HG02623 (cell line): ENCODE data around the gene PLB1.
"Not testable (repeated sequence)": the region's sequence is repeated elsewhere in the genome, so short reads cannot be mapped to it uniquely, and the experiment has no call there.

Experiments
- ATAC-seq: cut with Tn5 transposase; IDR thresholded peaks from one replicate; pipeline ENCODE4 v1.9.1; 2021; ENCODE audit warnings: moderate library complexity; ENCODE audit not compliant: unreplicated experiment

PLB1 gene

DNA sequence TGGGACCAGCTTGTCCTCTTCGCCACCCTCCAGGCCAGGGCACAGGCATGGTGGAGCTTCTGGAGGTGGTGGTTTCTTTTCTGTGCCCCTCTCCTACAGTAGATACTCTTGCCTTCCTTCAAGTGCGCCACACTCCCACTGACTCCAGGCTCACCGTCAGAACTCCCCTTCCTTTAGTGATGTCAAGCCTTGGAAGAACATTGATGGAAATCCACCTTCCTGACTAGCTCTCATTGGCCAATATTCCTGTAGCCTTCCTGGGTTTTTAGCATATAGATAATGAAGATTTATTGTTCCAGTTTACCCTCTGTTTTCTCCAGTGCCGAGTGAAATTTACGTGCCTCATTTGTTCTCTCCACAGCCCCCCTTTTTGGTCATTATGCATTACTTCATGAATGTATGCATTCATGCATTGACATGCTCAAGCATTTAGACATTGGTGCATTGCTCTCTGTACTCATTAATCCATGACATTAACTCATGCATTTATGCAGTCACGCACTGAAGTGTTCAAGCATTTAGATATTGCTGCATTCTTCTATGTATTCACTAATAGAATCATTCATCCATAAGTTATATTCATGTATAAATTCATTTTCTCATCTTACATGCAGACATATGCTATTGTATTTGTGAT, 37.3 kb downstream of the PLB1 start:
- no peak for ATAC-seq

DNA sequence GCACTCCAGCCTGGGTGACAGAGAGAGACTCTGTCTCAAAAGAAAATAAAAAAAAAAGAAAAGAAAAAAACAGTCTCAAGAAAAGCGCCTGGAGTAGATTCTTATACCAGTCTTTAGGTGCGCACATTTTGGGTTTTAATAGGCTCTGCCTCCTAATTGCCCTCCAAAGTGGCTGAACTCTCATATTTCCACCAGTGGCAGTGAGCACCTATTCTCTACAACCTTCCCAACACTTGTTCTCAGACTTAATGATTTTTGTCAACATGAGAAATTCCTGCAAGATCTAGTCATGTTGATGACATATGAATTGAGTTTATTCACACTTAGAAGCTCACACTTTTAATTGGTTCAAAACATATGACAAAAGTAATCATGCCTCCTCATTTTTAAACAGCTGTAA, 39.0 kb downstream of the PLB1 start:
- ATAC-seq, result no peak

DNA sequence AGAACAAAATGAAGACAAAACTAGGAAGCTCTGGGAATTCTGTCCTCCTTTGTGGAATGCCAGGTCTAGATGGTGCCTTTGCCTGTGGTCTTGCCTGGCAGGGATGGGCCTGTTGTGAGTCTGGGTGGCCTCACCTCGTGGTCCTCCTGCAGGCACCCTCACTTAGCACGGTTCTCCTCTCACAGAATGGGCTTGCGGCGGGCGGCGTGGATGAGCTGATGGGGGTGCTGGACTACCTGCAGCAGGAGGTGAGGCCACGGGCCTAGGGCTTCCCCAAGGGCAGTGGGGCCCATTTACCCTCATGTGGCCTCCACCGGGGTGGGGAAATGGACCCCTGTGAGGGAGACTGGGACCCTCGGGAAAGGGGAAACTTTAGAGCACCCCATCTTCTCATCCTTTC, 42.3 kb downstream of the PLB1 start:
- no peak for ATAC-seq

DNA sequence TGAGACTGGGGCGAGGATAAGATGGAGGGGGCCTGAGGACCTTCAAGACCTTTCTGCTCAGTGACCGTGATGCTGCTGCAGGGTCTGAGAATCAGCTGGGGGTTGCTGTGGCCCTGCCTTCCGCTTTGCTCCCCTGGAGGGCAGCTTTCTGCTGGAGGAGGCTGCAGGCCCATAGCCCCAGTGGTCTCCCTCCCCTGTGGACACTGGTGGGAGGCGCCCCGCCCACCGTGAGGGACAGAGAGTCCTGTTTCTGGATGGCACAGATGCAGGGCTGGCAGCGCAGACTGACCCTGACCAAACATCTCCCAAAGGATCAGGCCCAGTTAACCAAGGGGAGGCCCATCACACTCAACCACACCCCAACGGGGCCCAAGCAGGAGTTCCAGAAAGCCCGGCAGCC, 42.8 kb downstream of the PLB1 start:
- ATAC-seq, result no peak

DNA sequence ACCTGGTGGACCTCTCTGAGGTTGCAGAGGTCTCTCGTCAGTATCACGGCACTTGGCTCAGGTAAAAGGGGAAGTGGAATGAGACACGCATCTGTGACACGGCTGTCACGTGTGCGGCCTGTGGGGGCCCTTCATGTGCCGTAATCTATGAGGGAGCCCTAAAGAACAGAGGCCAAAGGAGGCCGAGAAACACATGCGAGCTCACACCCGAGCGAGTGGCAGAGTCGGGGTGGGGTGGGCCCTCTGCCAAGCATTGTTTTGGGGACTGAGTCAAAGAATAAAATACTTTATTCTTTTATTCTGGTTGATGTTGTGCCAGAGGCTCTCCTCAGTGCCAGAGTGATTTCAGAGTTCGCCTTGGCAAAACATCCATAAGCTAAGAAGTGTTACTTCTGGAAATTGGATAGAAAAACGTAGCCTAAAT, 43.3 kb downstream of the PLB1 start:
- no peak for ATAC-seq

DNA sequence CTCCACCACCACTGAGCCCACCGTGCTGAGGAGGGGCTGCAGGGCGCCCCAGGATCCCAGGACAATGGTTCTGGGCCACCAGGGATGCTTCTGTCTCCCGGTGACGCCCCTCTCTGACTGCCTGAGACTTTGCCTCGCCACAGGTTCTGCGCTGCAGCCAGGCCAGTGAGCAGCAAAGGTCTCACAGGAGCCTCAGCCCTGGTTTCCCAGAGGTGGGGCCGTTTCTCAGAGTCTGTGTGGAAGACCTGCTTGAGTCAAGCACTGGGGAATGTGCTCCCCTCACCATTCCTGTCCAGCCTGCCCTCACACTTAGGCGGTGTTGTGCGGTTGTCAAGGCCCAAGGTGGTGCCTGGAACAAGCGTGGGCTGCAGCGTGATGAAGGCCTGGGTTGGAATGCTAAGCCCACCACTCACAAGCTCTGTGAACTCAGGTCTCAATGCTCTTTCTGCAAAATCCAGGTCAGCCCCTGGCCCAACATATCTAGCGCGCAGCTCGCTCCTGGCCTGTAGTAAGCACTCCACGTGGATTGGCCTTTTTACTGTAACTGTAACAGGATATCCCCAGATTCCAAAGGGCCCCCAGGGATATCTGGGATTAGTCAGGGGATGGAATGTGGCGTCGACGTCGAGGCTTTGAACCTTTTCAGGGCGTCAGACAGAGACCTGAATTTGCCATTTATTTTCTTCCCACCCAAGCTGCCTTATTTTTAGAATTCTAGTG, 47.6 kb downstream of the PLB1 start:
- ATAC-seq, result no peak

DNA sequence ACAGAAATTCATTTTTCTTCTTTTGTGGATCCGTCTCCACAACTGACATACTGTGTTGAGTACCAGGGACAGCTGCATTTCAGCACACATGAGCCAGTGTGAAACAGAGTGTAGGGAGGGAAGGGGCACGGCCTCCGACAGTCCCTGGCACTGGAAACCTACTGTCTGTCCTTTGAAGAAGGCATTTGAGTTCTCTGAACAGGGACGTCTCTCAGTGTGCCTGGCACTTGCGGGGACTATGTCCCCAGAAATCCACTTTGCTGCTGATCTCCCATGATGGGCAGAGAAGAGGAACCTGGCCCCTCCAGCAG, 48.1 kb downstream of the PLB1 start:
- ATAC-seq, result no peak

DNA sequence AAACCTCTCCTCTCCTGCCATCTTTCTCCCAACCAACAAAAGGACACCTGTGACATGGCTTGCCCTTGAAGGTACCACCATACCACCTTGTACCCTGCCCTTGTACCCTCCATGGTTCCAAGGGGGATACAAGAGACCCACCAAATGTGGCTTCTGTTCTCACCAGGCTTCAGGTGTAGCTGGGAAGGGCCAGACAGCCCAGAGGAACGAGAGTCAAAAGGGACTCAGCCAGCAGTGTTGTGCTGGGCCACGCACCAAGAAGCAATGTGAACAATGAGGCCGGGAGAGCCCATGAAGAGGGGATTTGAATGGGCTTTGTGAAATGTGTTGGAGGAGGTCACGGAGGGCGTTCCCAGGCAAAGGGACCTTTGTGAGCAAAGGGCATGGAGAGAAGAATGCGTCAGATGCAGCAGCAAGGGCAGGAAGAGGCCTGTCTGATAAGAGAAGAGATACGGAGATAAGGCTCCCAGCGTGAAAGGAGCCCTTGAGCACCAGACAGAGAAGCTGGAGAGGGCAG, 48.6 kb downstream of the PLB1 start:
- ATAC-seq, result no peak

DNA sequence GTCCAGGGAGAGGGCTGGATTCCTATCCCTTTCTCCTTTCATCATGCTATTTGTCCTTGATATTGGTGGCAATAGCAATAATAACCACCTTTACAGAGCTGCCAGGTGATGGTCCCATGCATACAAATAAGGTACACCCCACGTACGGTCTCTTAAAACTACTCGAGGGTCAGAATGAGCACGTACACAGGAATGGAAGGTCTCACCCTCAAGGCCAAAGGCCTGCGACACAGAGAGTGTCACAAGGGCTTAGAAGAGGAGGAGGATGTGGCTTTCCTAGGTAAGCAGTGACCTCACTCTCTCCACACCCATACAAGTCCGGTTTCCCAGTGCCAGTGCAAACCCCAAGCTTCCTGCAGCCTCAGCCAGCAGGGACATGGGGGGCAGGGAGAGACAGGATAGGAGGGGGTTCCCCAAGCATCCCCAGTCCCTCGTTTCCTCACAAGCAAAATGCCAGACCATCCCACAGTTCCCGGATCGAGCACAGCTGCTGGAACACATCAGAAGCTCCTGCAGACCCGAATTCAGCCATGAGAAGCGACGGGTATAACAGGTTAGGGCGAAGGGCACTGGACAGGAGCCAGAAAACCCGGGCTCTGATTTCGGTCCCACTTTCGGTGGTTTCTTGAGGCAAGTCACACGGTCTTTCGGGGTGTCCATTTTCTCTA, 49.2 kb downstream of the PLB1 start:
- ATAC-seq, result no peak

DNA sequence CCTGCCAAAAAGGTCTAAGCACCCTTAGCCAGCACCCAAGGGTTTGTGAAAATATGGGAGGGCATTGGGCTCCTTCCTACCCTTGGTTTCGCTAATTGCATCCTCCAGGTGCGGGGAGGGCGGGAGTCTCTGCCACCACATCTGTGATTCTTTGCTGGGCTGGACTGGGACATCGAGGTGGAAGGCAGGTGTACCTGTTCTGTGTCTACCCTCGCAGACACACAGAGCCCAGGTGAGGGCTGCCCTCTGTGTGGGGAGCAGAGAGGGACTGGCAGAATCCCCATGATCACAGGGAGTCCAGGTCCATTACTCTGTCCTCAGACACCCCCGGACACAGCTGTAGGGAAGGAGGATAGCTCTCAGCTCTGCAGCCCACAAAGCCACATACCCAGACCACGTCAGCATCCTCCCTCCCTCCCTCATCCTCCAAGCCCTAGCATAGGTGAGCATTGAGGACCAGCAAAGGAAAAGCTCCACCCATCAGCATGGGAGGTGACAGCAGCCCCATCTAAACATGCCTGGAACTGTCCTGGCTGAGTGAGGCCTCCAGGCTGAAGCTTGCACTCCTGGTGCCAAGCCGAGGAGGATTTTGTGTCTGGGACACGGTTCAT, 49.8 kb downstream of the PLB1 start:
- no peak for ATAC-seq

DNA sequence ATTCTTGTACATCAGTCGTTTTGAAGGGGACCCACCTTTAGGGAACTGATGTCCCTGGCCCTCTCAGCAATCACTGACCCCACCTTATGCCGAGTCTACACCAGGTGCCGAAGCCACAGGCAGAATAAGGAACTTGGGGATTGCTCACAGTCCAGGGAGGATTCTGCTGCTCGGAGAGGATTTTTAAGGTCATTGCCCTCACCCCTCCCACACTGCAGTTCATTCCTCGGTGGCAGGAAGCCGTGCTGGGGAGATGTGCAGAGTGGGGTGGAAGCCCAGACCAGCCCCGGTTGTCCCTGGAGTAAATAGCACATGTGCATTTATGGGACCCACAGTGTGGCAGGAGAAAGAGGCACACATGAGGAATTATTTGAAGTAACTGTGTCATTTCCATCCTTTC, 50.4 kb downstream of the PLB1 start:
- no peak for ATAC-seq

DNA sequence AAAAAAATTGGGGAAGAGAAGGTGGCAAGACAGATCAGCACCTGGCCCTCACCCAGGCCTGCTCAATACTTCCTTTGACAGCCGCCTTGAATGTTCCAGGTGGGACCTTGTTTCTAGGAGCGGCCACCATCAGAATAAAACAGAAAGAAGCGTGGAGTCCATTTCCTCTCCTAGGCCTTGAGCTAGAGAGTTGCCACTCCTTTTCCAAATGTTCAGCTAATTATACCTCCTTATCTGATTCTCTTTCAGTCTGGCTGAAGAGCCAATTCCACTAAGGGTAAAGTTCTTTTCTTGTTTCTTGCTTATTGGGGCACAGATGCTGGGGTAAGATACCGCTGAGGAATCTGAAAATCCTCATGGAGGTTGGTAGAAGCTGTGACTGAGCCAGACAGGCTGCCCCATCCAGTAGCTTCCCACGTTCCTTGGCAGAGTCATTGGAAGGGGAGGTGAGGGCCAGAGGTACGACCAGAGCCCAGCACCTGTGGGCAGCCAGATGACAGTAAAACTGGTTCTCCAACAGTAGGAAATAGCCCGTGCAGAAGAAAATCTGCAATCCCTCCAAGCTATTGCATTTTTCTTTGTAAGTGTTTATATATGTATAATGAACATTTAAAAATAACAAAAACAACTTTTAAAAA, 51.5 kb downstream of the PLB1 start:
- ATAC-seq, result no peak

DNA sequence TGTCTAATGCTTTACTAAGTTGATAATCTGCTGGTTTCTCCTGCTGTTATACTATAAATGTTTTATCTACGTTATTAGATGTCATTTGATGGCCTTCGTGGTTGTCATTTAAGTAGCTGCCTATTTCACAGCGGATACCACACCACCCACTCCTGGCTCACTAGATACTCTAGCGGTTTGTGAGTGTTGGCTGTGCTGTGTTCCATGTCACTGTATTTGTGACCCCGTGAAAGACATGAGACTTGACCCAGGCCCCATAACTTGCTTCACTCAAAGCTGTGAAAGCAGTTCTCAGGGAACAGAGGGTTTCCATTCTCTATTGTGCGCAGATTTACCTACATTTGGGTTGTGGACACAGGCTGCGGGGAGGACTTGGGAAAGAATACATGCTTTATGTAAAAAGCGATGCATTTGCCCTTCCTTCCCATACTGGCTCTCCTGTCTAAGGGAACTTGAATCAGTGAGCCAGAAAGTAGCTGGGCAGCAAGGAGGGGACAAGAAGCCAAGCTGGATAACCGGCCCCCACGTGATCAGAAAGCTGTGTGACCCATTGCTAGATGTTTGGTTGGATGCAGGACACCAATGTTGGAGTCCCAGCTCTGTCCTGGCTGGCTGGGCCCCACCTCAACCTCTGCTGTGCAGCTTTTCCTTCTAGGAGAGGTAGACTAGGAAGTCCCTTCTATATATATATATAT, 52.2 kb downstream of the PLB1 start:
- no peak for ATAC-seq

DNA sequence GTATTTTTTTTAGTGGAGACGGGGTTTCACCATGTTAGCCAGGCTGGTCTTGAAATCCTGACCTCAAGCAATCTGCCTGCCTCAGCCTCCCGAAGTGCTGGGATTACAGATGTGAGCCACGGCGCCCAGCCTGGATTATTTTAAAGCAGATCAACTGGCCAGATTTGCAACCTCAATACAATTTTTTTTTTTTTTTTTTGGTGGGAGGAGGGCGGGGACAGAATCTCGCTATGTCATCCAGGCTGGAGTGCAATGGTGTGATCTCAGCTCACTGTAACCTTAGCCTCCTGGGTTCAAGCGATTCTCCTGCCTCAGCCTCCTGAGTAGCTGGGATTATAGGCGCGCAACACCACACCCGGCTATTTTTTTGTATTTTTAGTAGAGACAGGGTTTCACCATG, 54.5 kb downstream of the PLB1 start:
- ATAC-seq, result not testable (repeated sequence)

DNA sequence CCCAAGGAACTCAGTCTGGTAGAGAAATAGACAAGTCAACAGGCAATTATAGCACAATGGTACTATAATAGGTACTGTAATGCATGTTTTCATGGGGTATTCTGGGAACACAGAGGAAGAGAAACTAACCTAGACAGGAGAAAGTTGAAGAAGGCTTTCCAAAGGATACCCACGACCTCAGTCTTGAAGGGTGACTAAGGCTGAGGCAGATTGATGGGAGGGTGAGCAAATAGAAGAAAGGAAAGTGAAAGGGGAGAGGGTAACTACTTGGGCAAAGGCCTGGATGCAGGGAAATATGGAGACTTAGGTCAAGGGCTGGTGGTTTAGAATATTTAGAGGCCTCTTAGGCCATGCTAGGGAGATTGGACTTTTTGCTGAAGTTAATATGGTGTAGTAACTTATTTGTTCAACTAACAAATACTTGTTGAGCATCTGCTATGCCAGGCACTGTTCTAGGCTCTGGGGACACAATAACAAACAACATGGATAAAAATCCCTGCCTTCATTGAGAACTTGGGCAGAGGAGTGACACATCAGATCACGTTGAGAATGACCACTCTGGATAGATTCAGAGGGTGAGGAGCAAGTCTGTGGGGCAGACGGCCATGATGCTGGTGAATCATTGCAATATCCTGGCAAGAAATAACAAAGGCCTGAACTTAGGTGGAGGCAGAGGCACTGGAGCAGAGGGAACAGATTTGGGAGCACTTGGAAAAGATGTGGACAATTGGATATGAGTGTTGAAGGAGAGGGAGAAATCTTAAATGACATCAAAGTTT, 56.4 kb downstream of the PLB1 start:
- no peak for ATAC-seq

DNA sequence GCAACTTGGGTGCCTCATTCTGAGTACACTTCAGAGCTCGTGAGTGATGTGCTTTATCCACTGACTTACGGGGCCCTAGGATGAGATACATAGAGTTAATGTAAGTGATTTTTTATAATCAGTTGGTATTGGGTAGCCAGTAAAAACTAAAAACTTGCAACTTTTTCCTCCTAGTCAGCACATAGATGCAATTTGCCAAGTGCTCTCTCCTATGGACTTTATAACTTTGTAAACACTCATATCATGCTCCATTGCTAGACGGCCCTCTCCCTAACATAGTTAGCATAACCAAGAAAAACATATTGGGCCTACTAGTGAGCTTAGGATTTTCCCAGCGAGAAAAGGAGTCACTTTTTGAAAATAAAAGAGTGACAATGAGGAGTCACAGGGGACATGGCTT, 60.4 kb downstream of the PLB1 start:
- ATAC-seq, result no peak

DNA sequence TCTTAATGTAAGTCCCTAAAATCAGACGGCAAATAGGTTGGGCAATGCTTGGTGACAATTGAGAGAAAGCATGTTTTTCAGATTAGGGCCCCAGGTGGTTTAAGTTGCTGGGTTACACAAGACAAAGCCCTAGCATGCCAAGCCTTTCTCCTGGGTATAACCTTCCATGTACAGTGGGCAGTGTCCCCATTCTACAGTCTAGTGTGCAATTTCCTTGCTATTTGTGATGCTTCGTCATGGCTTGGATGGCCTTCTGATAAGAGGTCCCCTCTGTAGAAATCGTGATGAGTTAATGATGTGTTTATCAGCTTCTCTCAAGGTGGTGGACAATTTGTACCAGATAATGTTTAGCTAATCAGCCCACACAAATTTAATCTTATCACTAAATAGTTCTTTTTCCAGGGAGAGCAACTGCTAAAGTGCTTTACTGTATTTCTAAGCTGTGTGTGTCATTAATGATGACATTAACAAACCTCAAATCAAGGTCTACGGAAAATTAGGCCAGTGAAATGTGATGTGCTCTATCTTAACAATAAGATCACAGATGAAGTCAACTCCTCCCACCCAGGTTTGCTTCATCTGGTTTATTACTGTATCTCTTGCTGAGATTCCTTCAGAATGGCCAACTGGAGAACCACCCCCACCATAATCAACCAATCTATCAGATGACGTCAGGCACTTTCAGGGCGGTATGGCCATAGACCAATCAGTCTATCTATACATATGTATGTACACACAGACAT, 61.7 kb downstream of the PLB1 start:
- no peak for ATAC-seq

DNA sequence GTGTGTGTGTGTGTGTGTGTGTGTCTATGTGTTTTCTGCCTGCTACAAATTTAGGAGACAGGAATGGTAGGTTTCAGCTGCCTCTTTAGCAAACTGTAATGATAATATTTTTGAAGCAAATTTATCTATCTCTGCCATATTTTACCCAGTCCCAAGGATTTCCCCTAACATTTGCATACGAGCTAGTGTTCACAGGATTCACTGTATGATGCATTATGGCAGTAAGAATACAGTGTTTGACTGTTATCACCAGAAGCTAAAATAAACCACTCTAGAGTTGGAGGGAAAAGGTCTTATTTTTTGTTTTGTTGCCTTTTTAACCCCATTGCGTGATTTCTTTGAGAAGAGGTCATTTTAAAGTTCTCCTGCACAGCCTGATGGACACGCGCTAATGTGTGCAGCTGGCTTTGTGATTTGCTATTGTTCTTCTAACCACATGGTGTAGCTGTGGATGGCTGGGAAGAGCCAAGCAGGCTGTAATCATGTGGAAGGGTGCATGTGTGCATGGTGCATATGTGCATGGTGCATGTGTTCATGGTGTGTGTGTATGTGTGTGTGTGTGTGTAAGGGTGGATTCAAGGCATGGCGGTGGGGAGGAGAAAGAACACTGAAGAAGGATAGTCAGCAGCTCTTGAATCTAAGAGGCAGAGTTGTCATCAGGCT, 62.4 kb downstream of the PLB1 start:
- no peak for ATAC-seq

DNA sequence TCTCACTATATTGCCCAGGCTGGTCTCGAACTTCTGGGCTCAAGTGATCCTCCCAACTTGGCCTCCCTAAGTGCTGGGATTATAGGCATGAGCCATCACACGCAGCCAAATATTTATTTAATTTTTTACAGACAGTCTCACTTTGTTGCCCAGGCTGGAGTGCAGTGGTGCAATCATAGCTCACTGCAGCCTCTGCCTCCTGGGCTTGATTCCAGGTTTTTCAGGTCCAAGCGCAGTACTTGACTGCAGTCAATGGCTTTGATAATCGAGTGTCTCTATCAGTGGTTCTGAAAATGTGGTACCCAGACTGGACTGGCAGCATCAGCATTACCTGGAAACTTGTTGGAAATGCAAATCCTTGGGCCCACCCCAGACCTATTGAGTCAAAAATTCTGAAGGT, 63.1 kb downstream of the PLB1 start:
- ATAC-seq, result no peak
